Muscle layer of duodenum (tissue), 2 donors: ENCODE results near the gene LILRB1.

Experiments
- H3K27ac ChIP-seq: one replicate; pipeline ENCODE4 v1.7.0; 2013; ENCODE audit warnings: mild to moderate bottlenecking, low read length
- H3K27me3 ChIP-seq: one replicate; pipeline ENCODE4 v1.7.0; 2013; ENCODE audit warnings: low read depth, mild to moderate bottlenecking, control low read depth, low read length
- H3K36me3 ChIP-seq, 2 donors: one replicate each; pipeline ENCODE4 v1.7.0; 2013; ENCODE audit warnings: low read length in 2 of 2, control low read depth in 1 of 2, mild to moderate bottlenecking in 1 of 2; ENCODE audit not compliant: insufficient read depth in 2 of 2, control insufficient read depth in 1 of 2
- H3K4me1 ChIP-seq, 2 donors: one replicate each; pipeline ENCODE4 v1.7.0; 2013; ENCODE audit warnings: low read length in 2 of 2, mild to moderate bottlenecking in 2 of 2, control low read depth in 1 of 2, moderate library complexity in 1 of 2; ENCODE audit not compliant: insufficient read depth in 2 of 2, control insufficient read depth in 1 of 2
- H3K4me3 ChIP-seq, 2 donors: one replicate each; pipeline ENCODE4 v1.7.0; 2013; ENCODE audit warnings: low read length in 2 of 2, low read depth in 1 of 2, mild to moderate bottlenecking in 1 of 2
- H3K9me3 ChIP-seq, 2 donors: one replicate each; pipeline ENCODE4 v1.7.0; 2013; ENCODE audit warnings: low read length in 2 of 2, control low read depth in 1 of 2, mild to moderate bottlenecking in 1 of 2; ENCODE audit not compliant: control insufficient read depth in 1 of 2
- donor health status: healthy.

LILRB1 gene

GRCh38 chr19:54648129-54648528 is 17.8 kb downstream of the LILRB1 start:
- Histone ChIP-seq H3K4me3 (no peak overlapping the region), H3K27ac (no peak overlapping the region), H3K4me1 (no peaks in the 10 kb centered on the region), H3K27me3 (no peaks in the 10 kb centered on the region), H3K9me3 (no peaks in the 10 kb centered on the region), H3K36me3 (no peaks in the 10 kb centered on the region)

GRCh38 chr19:54650108-54650655 is 19.9 kb downstream of the LILRB1 start:
- Histone ChIP-seq H3K27me3 (no peaks in the 10 kb centered on the region), H3K27ac (no peak overlapping the region), H3K9me3 (no peaks in the 10 kb centered on the region), H3K4me3 (no peak overlapping the region), H3K4me1 (no peaks in the 10 kb centered on the region), H3K36me3 (no peaks in the 10 kb centered on the region)

DNA sequence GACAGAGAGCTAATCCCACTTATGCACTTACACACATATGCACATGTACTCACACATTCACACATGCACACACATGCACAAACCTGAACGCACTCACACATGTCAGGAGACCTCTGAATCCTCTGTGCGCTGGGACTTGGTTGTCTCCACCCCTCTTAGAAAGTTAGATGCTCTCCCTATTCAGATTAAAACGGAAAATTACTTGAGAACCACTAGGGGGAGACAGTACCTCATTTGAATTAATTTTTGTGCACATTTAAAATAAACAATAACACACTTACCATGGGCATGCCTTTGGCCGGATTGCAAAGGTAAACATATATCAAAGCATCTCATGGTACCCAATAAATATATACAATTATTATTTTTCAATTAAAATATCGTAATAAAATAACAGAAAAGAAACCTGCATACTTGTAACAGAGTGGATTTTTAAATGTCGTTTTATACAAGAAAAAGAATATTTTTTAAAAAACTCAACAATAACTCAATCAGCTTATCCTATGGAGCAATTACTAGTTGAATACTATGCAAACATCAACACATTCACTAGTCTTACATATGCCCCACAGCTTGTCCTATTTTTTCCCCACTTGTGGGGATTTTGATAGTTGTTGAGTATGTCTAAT is 23.0 kb downstream of the LILRB1 start:
- H3K27ac ChIP-seq = no peak overlapping the region
- H3K4me1 ChIP-seq = no peaks in the 10 kb centered on the region
- no peaks in the 10 kb centered on the region for H3K9me3 ChIP-seq
- H3K36me3 ChIP-seq = no peaks in the 10 kb centered on the region
- H3K27me3 ChIP-seq = no peaks in the 10 kb centered on the region
- no peak overlapping the region for H3K4me3 ChIP-seq

DNA sequence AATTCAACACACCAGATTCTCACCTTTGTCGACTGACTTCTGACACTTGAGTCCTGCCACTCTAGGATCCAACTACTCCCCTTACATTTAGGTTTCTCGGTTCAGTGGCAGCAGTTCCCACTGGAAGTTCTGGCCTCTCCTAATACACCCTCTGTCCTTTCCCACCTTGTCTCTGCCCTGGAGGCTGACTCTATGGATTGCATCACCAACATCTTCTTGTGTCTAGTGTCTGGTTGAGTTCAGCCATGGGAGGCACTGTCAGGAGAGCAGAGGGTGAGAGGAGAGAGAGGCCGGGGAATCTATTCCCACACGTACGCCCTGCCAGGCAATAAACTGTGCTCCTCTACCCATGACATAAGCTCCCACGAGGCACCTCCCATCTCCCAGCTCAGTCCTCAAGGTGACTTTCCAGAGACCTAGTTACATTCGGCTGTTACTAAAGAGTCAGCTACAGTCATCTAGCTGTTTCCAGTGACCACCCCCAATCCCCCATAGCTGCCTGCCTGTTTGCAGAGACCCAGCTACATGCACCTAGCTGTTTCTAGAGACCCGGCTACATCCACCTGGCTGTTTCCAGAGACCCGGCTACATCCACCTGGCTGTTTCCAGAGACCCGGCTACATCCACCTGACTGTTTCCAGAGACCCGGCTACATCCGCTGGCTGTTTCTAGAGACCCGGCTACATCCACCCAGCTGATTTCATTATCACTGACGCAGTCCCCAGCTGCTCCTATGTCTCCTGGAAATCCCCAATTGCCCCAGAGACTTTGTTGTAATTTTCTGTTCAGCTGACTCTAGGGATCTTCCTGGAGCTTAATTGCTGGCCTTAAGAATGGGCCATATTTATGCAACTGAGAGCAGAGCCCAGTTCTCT is 24.4 kb downstream of the LILRB1 start:
- no peak overlapping the region for H3K27ac ChIP-seq
- H3K27me3 ChIP-seq = no peaks in the 10 kb centered on the region
- H3K9me3 ChIP-seq = no peaks in the 10 kb centered on the region
- no peak overlapping the region for H3K4me3 ChIP-seq
- H3K4me1 ChIP-seq = no peaks in the 10 kb centered on the region
- H3K36me3 ChIP-seq = no peaks in the 10 kb centered on the region

- H3K9me3 ChIP-seq = no peaks in the 10 kb centered on the region
- no peak overlapping the region for H3K4me3 ChIP-seq
- H3K36me3 ChIP-seq = no peaks in the 10 kb centered on the region
- H3K4me1 ChIP-seq = no peaks in the 10 kb centered on the region
- no peaks in the 10 kb centered on the region for H3K27me3 ChIP-seq
- no peak overlapping the region for H3K27ac ChIP-seq
These were observed 29.0 kb downstream of the LILRB1 start for GRCh38 chr19:54659300-54659699.

GRCh38 chr19:54660306-54660705 is 30.0 kb downstream of the LILRB1 start:
- no peaks in the 10 kb centered on the region for H3K4me1 ChIP-seq
- no peaks in the 10 kb centered on the region for H3K36me3 ChIP-seq
- H3K27ac ChIP-seq = no peak overlapping the region
- H3K9me3 ChIP-seq = no peaks in the 10 kb centered on the region
- no peaks in the 10 kb centered on the region for H3K27me3 ChIP-seq
- no peak overlapping the region for H3K4me3 ChIP-seq

DNA sequence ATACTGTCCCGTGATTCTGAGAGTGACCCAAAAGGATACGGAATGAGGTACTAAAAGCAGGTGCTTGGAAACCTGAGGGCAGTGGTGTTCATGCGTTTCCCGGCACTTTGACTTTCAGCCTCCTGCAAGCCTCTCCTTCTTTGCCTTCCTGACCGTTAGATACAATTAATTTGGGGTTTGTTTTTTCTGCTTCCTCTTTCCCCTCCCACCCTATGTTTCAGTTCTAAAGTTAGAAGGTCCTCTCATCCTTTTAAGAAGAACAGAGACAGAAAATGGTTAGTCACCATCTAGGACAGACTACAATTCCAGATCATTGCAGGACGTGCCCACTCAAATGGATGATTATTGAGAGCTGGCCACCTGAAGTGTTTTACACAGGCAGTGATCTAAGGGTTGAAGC is 30.7 kb downstream of the LILRB1 start:
- Histone ChIP-seq H3K9me3 (peaks cover 0 to 3% of the 10 kb centered on the region in 2 donors), H3K27ac (no peak overlapping the region), H3K36me3 (no peaks in the 10 kb centered on the region), H3K4me1 (no peaks in the 10 kb centered on the region), H3K4me3 (no peak overlapping the region), H3K27me3 (no peaks in the 10 kb centered on the region)

- Histone ChIP-seq H3K9me3 (peaks cover 0 to 3% of the 10 kb centered on the region in 2 donors), H3K4me1 (no peaks in the 10 kb centered on the region), H3K4me3 (no peak overlapping the region), H3K36me3 (no peaks in the 10 kb centered on the region), H3K27ac (no peak overlapping the region), H3K27me3 (no peaks in the 10 kb centered on the region)
These were observed 31.7 kb downstream of the LILRB1 start for GRCh38 chr19:54661846-54662481.

DNA sequence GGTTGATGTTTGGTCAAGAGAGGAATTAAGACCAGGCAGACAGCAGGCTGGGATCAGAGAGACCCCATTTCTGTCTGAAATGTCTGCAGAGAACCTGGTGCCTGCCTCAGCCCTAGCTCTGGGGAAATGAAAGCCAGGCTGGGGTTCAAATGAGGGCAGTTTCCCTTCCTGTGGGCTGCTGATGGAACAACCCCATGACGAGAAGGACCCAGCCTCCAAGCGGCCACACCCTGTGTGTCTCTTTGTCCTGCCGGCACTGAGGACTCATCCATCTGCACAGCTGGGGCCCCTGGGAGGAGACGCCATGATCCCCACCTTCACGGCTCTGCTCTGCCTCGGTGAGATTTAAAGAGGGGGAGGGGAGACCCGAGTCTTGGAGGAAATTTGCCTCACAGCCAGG is 32.4 kb downstream of the LILRB1 start, which contains the start of gene LILRB4:
Gene LILRB4 (plus strand): TSS at position 256 of the 400 bp plus-strand sequence. CDS start 49 bp downstream, at position 305.
- Histone ChIP-seq H3K27ac (no peak within 1 kb of the TSS), H3K4me1 (no peaks in the 10 kb centered on the region), H3K4me3 (no peak within 1 kb of the TSS)

DNA sequence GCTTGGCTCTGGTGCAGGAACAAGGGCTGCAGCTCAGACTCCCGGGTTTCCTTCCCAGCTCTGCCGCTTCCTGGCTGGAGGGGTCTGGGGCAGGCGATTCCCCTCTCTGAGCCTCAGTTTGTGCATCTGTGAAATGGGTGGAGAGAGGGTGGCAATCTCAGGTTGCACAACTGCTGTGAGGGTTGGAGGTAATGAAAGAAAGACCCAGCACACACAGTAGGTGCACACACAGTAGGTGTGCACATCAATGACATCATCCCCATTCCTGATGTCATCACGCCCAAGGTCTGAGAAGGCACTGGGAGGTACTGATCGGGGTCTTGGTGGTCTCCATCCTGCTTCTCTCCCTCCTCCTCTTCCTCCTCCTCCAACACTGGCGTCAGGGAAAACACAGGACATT is 35.2 kb downstream of the LILRB1 start:
- H3K27ac ChIP-seq = no peak overlapping the region
- no peaks in the 10 kb centered on the region for H3K4me1 ChIP-seq
- no peaks in the 10 kb centered on the region for H3K27me3 ChIP-seq
- H3K36me3 ChIP-seq = no peaks in the 10 kb centered on the region
- no peak overlapping the region for H3K4me3 ChIP-seq
- peaks cover 0 to 3% of the 10 kb centered on the region in 2 donors for H3K9me3 ChIP-seq

More for the DNA sequence above, 32.4 kb downstream of the LILRB1 start, which contains the start of gene LILRB4:
- no peaks in the 10 kb centered on the region for H3K36me3 ChIP-seq
- peaks cover 0 to 3% of the 10 kb centered on the region in 2 donors for H3K9me3 ChIP-seq
- H3K27me3 ChIP-seq = no peaks in the 10 kb centered on the region

DNA sequence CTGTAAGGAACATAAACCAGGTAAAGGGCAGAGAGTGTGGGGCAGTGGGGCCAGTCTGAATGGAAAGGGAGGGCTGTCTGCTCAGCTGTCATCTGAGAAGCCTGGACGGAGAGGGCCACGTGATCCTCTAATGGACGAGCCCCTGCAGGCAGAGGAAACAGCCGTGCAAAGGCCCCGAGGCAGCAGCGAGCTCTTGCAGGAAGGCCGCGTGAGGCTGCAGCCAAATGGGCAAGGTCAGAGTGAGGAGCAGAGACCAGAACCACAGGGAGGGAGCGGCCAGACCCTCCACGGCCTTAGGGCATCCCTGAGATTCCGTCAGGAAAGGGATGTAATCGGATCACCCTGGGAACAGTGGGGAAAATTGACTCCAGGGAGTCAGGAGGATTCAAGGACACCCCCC is 36.9 kb downstream of the LILRB1 start:
- H3K9me3 ChIP-seq = peaks cover 0 to 3% of the 10 kb centered on the region in 2 donors
- H3K36me3 ChIP-seq = no peaks in the 10 kb centered on the region
- H3K27me3 ChIP-seq = no peaks in the 10 kb centered on the region
- no peak overlapping the region for H3K27ac ChIP-seq
- no peaks in the 10 kb centered on the region for H3K4me1 ChIP-seq
- no peak overlapping the region for H3K4me3 ChIP-seq
